Activated CD8-positive, alpha-beta memory T cell treated with anti-CD3 and anti-CD28 coated beads for 24 hours (primary cell): ENCODE data around the gene ZNF428.

Experiments used
- DNase-seq: peaks from one replicate; pipeline ENCODE4 v3.0.0-alpha.2; 2020

Gene ZNF428

GRCh38 chr19:43561139-43561970 lies 58.1 kb downstream of the ZNF428 start:
- no peak for DNase-seq

- DNase-seq, result no peak
Measured at GRCh38 chr19:43560687-43561086, 58.7 kb downstream of the ZNF428 start.
